Measurements from ENCODE around the gene NEGR1.

NEGR1 gene

GRCh38 chr1:72235062-72235461 lies 47.3 kb downstream of the NEGR1 start:
- no peak for DNase-seq (ENCODE audit: low read depth, low spot score)

- DNase-seq (ENCODE audit: low read depth, low spot score), result no peak
Observed at GRCh38 chr1:72230746-72231145, 51.6 kb downstream of the NEGR1 start.

GRCh38 chr1:72229893-72230292 lies 52.4 kb downstream of the NEGR1 start:
- no peak for DNase-seq (ENCODE audit: low read depth, low spot score)

- no peak for DNase-seq (ENCODE audit: low read depth, low spot score)
Observed at GRCh38 chr1:72227667-72228066, 54.7 kb downstream of the NEGR1 start.

GRCh38 chr1:72224506-72224905 lies 57.8 kb downstream of the NEGR1 start:
- DNase-seq (ENCODE audit: low read depth, low spot score), result no peak

GRCh38 chr1:72221811-72222210 lies 60.5 kb downstream of the NEGR1 start:
- DNase-seq (ENCODE audit: low read depth, low spot score), result no peak

GRCh38 chr1:72218141-72218739 lies 64.1 kb downstream of the NEGR1 start:
- no peak for DNase-seq (ENCODE audit: low read depth, low spot score)

GRCh38 chr1:72207059-72207458 lies 75.3 kb downstream of the NEGR1 start:
- no peak for DNase-seq (ENCODE audit: low read depth, low spot score)

GRCh38 chr1:72202761-72203160 lies 79.6 kb downstream of the NEGR1 start:
- DNase-seq (ENCODE audit: low read depth, low spot score), result no peak

- DNase-seq (ENCODE audit: low read depth, low spot score), result no peak
Observed at GRCh38 chr1:72197786-72198185, 84.6 kb downstream of the NEGR1 start.

- DNase-seq (ENCODE audit: low read depth, low spot score), result peak; percentile 32
Observed at GRCh38 chr1:72186733-72187307, 95.5 kb downstream of the NEGR1 start.

GRCh38 chr1:72184099-72184701 lies 98.1 kb downstream of the NEGR1 start:
- peak; percentile 32 for DNase-seq (ENCODE audit: low read depth, low spot score)

- no peak for DNase-seq (ENCODE audit: low read depth, low spot score)
Observed at GRCh38 chr1:72182859-72183258, 99.5 kb downstream of the NEGR1 start.

- peak; percentile 64 for DNase-seq (ENCODE audit: low read depth, low spot score)
Observed at GRCh38 chr1:72178266-72178665, 104.1 kb downstream of the NEGR1 start.

- DNase-seq (ENCODE audit: low read depth, low spot score), result no peak
Observed at GRCh38 chr1:72177711-72178110, 104.6 kb downstream of the NEGR1 start.

- no peak for DNase-seq (ENCODE audit: low read depth, low spot score)
Observed at GRCh38 chr1:72170246-72170645, 112.1 kb downstream of the NEGR1 start.

- no peak for DNase-seq (ENCODE audit: low read depth, low spot score)
Observed at GRCh38 chr1:72166426-72166825, 115.9 kb downstream of the NEGR1 start.

- DNase-seq (ENCODE audit: low read depth, low spot score), result no peak
Observed at GRCh38 chr1:72150508-72150907, 131.8 kb downstream of the NEGR1 start.

GRCh38 chr1:72141875-72142274 lies 140.5 kb downstream of the NEGR1 start:
- no peak for DNase-seq (ENCODE audit: low read depth, low spot score)

GRCh38 chr1:72140222-72140621 lies 142.1 kb downstream of the NEGR1 start:
- DNase-seq (ENCODE audit: low read depth, low spot score), result peak; percentile 4

- DNase-seq (ENCODE audit: low read depth, low spot score), result no peak
Observed at GRCh38 chr1:72137656-72138055, 144.7 kb downstream of the NEGR1 start.

- DNase-seq (ENCODE audit: low read depth, low spot score), result no peak
Observed at GRCh38 chr1:72129869-72130268, 152.5 kb downstream of the NEGR1 start.

GRCh38 chr1:72122099-72122880 lies 160.0 kb downstream of the NEGR1 start:
- DNase-seq (ENCODE audit: low read depth, low spot score), result no peak

Data from astrocyte of the hippocampus (primary cell).